Smooth muscle cell (in vitro differentiated cells): ENCODE data around the gene CSTB. TPM values are rescaled to one million over a fixed set of nuclear protein-coding genes. Genes with fewer than 3 reads are reported as not detected.
A peak's percentile ranks its signal among the peaks of the same experiment; 100 is the strongest.

Experiments
- DNase-seq: peaks from one replicate; lab custom pipeline; 2025; ENCODE audit not compliant: unreplicated experiment; lab: John Stamatoyannopoulos, UW
- H2AFZ ChIP-seq: fragments of 200-600 bp; sonication (generic); 2 replicates; pipeline ENCODE4 v1.6.0; 2016; ENCODE audit warnings: antibody characterized with exemption, low read depth, mild to moderate bottlenecking
- H3F3A ChIP-seq: fragments of 200-600 bp; sonication (generic); 2 replicates; pipeline ENCODE4 v1.6.0; 2017; ENCODE audit warnings: antibody characterized with exemption, low read depth
- H3K27ac ChIP-seq: fragments of 200-600 bp; sonication (generic); 2 replicates; pipeline ENCODE4 v1.5.1; 2016; ENCODE audit warnings: low read depth, mild to moderate bottlenecking
- H3K27me3 ChIP-seq: fragments of 200-600 bp; sonication (generic); 2 replicates; pipeline ENCODE4 v1.6.1; 2016; ENCODE audit warnings: low read depth, mild to moderate bottlenecking
- H3K36me3 ChIP-seq: fragments of 200-600 bp; sonication (generic); 2 replicates; pipeline ENCODE4 v1.5.1; 2016; ENCODE audit warnings: low read depth
- H3K4me1 ChIP-seq: fragments of 200-600 bp; sonication (generic); 2 replicates; pipeline ENCODE4 v1.5.1; 2016; ENCODE audit warnings: low read depth
- H3K4me2 ChIP-seq: fragments of 200-600 bp; sonication (generic); 2 replicates; pipeline ENCODE4 v1.6.0; 2016; ENCODE audit warnings: mild to moderate bottlenecking
- H3K4me3 ChIP-seq: fragments of 200-600 bp; sonication (generic); 2 replicates; pipeline ENCODE4 v1.5.1; 2016; ENCODE audit warnings: mild to moderate bottlenecking
- H3K79me2 ChIP-seq: fragments of 200-600 bp; sonication (generic); 2 replicates; pipeline ENCODE4 v1.6.0; 2016; ENCODE audit warnings: low read depth, mild to moderate bottlenecking
- H3K9ac ChIP-seq: fragments of 200-600 bp; sonication (generic); 2 replicates; pipeline ENCODE4 v1.6.0; 2016; ENCODE audit warnings: low read depth
- H3K9me3 ChIP-seq: fragments of 200-600 bp; sonication (generic); replicated peaks from 2 replicates; pipeline ENCODE4 v1.5.1; 2016; ENCODE audit warnings: low read depth
- H4K20me1 ChIP-seq: fragments of 200-600 bp; sonication (generic); 2 replicates; pipeline ENCODE4 v1.6.0; 2016; ENCODE audit warnings: low read depth
- CTCF ChIP-seq: fragments of 200-600 bp; sonication (generic); IDR thresholded peaks from 2 replicates; pipeline ENCODE4 v1.5.1; 2017; ENCODE audit warnings: borderline replicate concordance, mild to moderate bottlenecking, antibody characterized with exemption; ENCODE audit not compliant: insufficient read depth, poor library complexity, severe bottlenecking
- WGBS: methylation state at CpG from one replicate; pipeline ENCODE4 v1.1.7; 2016; ENCODE audit warnings: low lambda C conversion rate; 5-methylcytosine and 5-hydroxymethylcytosine counted together
- polyA plus RNA-seq: library from polyadenylated mRNA; unstranded; fragments of >200 nt; fragmentation: Nextera tagmentation; extraction: Ambion mirVana; gene quantifications from 2 replicates; pipeline ENCODE4 v1.2.1, GENCODE V29; 2016
- total RNA-seq: library from RNA; depleted of rRNA; stranded (reverse); fragments of >200 nt; gene quantifications from 2 replicates; pipeline ENCODE4 v1.2.3, GENCODE V29; 2014

Gene CSTB
- total and polyA plus RNA-seq, 2 experiments from 2014 or later, result 29.9 to 74.0 TPM

- H3K4me1 ChIP-seq, result no peaks in the 10 kb centered on the region
- peak overlapping the region; percentile 56 for H3K27ac ChIP-seq
- H3K4me2 ChIP-seq, result peak overlapping the region; percentile 59
- DNase-seq, result no peak
- H3K36me3 ChIP-seq, result no peaks in the 10 kb centered on the region
- no peak overlapping the region for H3K9ac ChIP-seq
- H3K27me3 ChIP-seq, result no peaks in the 10 kb centered on the region
- H4K20me1 ChIP-seq, result peaks cover 3% of the 10 kb centered on the region
- no peak overlapping the region for H2AFZ ChIP-seq
- TF ChIP-seq CTCF, result no peak
- 70% methylated on average over 18 of the region's 18 CpGs for WGBS
- no peaks in the 10 kb centered on the region for H3F3A ChIP-seq
- H3K9me3 ChIP-seq, result no peaks in the 10 kb centered on the region
- no peaks in the 10 kb centered on the region for H3K79me2 ChIP-seq
- H3K4me3 ChIP-seq, result no peak overlapping the region
Observed at GRCh38 chr21:43758111-43758641, 17.9 kb downstream of the CSTB start.

GRCh38 chr21:43757601-43758000, 18.5 kb downstream of the CSTB start:
- Histone ChIP-seq H3K79me2 (no peaks in the 10 kb centered on the region), H3K4me3 (no peak overlapping the region), H3K4me2 (no peak overlapping the region), H2AFZ (no peak overlapping the region), H3K27me3 (no peaks in the 10 kb centered on the region), H4K20me1 (peaks cover 3% of the 10 kb centered on the region), H3K4me1 (no peaks in the 10 kb centered on the region), H3F3A (no peaks in the 10 kb centered on the region), H3K27ac (peak overlapping the region; percentile 56), H3K9ac (no peak overlapping the region), H3K36me3 (no peaks in the 10 kb centered on the region), H3K9me3 (no peaks in the 10 kb centered on the region)
- DNase-seq, result no peak
- no peak for TF ChIP-seq CTCF
- WGBS, result 87% methylated on average over 16 of the region's 16 CpGs

GRCh38 chr21:43755820-43756594, 20.1 kb downstream of the CSTB start:
- no peaks in the 10 kb centered on the region for H3F3A ChIP-seq
- no peak for DNase-seq
- no peaks in the 10 kb centered on the region for H3K36me3 ChIP-seq
- WGBS, result 99% methylated on average over 37 of the region's 37 CpGs
- no peaks in the 10 kb centered on the region for H3K4me1 ChIP-seq
- H3K27me3 ChIP-seq, result no peaks in the 10 kb centered on the region
- H4K20me1 ChIP-seq, result peaks cover 3% of the 10 kb centered on the region
- no peak overlapping the region for H2AFZ ChIP-seq
- no peak overlapping the region for H3K9ac ChIP-seq
- no peak overlapping the region for H3K4me2 ChIP-seq
- no peak overlapping the region for H3K4me3 ChIP-seq
- TF ChIP-seq CTCF, result no peak
- H3K9me3 ChIP-seq, result no peaks in the 10 kb centered on the region
- H3K79me2 ChIP-seq, result no peaks in the 10 kb centered on the region
- no peak overlapping the region for H3K27ac ChIP-seq
